Astrocyte (in vitro differentiated cells and primary cell): ENCODE results near the gene GFER. TPM values are rescaled to one million over a fixed set of nuclear protein-coding genes. Genes with fewer than 3 reads are reported as not detected.

Experiments used
- DNase-seq: peaks from one replicate; pipeline ENCODE4 v3.0.0-alpha.2; 2010; ENCODE audit warnings: low read depth
- FAIRE-seq: peaks from 2 replicates; lab custom pipeline; 2011; peaks lifted over from hg19 to GRCh38; lab: Jason Lieb, UNC
- H2AFZ ChIP-seq: 2 replicates; pipeline ENCODE4 v1.6.0; 2012; ENCODE audit warnings: low read depth, low read length, inconsistent platforms
- H3K27ac ChIP-seq: 2 replicates; pipeline ENCODE4 v1.5.1; 2011; ENCODE audit warnings: low read depth, low read length, inconsistent platforms
- H3K27me3 ChIP-seq: 2 replicates; pipeline ENCODE4 v1.6.0; 2011; ENCODE audit warnings: low read length, inconsistent platforms; ENCODE audit not compliant: insufficient read depth
- H3K36me3 ChIP-seq: 2 replicates; pipeline ENCODE4 v1.5.1; 2011; ENCODE audit warnings: low read length, inconsistent platforms; ENCODE audit not compliant: insufficient read depth
- H3K4me1 ChIP-seq: 2 replicates; pipeline ENCODE4 v1.5.1; 2011; ENCODE audit warnings: low read length, inconsistent platforms; ENCODE audit not compliant: insufficient read depth
- H3K4me2 ChIP-seq: 2 replicates; pipeline ENCODE4 v1.6.0; 2012; ENCODE audit warnings: low read length, inconsistent platforms
- H3K4me3 ChIP-seq: 2 replicates; pipeline ENCODE4 v1.5.1; 2011; ENCODE audit warnings: low read depth, mild to moderate bottlenecking, low read length, inconsistent platforms; ENCODE audit not compliant: insufficient read depth
- H3K79me2 ChIP-seq: 2 replicates; pipeline ENCODE4 v1.6.0; 2012; ENCODE audit warnings: mild to moderate bottlenecking, low read length, inconsistent platforms; ENCODE audit not compliant: insufficient read depth
- H3K9ac ChIP-seq: 2 replicates; pipeline ENCODE4 v1.6.0; 2012; ENCODE audit warnings: mild to moderate bottlenecking, low read length, inconsistent platforms
- H3K9me3 ChIP-seq: 2 replicates; pipeline ENCODE4 v1.5.1; 2012; ENCODE audit warnings: low read depth, mild to moderate bottlenecking, low read length, inconsistent platforms; ENCODE audit not compliant: insufficient read depth
- H4K20me1 ChIP-seq: 2 replicates; pipeline ENCODE4 v1.6.0; 2012; ENCODE audit warnings: low read length, inconsistent platforms; ENCODE audit not compliant: insufficient read depth
- H3K27ac Mint-ChIP-seq: one replicate; pipeline ENCODE4 v1.8.0; 2021; ENCODE audit warnings: mild to moderate bottlenecking, mixed read lengths; ENCODE audit not compliant: unreplicated experiment
- H3K27me3 Mint-ChIP-seq: one replicate; pipeline ENCODE4 v1.8.0; 2021; ENCODE audit warnings: low read depth, mixed read lengths; ENCODE audit not compliant: unreplicated experiment
- H3K36me3 Mint-ChIP-seq: one replicate; pipeline ENCODE4 v1.8.0; 2021; ENCODE audit warnings: low read depth, mixed read lengths; ENCODE audit not compliant: unreplicated experiment
- H3K4me1 Mint-ChIP-seq: one replicate; pipeline ENCODE4 v1.8.0; 2021; ENCODE audit warnings: low read depth, mixed read lengths; ENCODE audit not compliant: unreplicated experiment
- H3K4me3 Mint-ChIP-seq: one replicate; pipeline ENCODE4 v1.8.0; 2021; ENCODE audit warnings: mild to moderate bottlenecking, moderate library complexity, mixed read lengths; ENCODE audit not compliant: unreplicated experiment
- H3K9me3 Mint-ChIP-seq: one replicate; pipeline ENCODE4 v1.8.0; 2021; ENCODE audit warnings: mild to moderate bottlenecking, mixed read lengths; ENCODE audit not compliant: unreplicated experiment
- EZH2 ChIP-seq: IDR thresholded peaks from 2 replicates; pipeline ENCODE4 v1.6.1; 2012; ENCODE audit warnings: mild to moderate bottlenecking, low read length, inconsistent platforms; ENCODE audit not compliant: insufficient read depth
- total RNA-seq: library from RNA; stranded (reverse); gene quantifications from 2 replicates; pipeline ENCODE4 v1.2.1, GENCODE V29; 2021
- TF ChIP-seq, protein P1 (sequence below): IDR thresholded peaks from 2 replicates; pipeline ENCODE4 v1.5.1; 2011; ENCODE audit warnings: low read depth, mild to moderate bottlenecking, inconsistent platforms, low read length, moderate library complexity; ENCODE audit not compliant: insufficient read depth

Gene GFER
- total RNA-seq, 1 donor from 2014 or later: 30.4 TPM

GRCh38 chr16:2025878-2026460, 42.0 kb downstream of the GFER start:
- Histone ChIP-seq H3K4me2 (peak overlapping the region; percentile 77), H3K9ac (peak overlapping the region; percentile 64), H2AFZ (peak overlapping the region; percentile 66), H3K27ac (no peak overlapping the region), H4K20me1 (peaks cover 23% of the 10 kb centered on the region), H3K9me3 (no peaks in the 10 kb centered on the region), H3K27me3 (no peaks in the 10 kb centered on the region), H3K4me1 (peaks cover 18% of the 10 kb centered on the region), H3K4me3 (peak overlapping the region; percentile 17), H3K79me2 (peaks cover 27% of the 10 kb centered on the region), H3K36me3 (no peaks in the 10 kb centered on the region)
- no peak for DNase-seq
- peaks cover 7% of the 10 kb centered on the region for H3K4me1 Mint-ChIP-seq
- no peaks in the 10 kb centered on the region for H3K36me3 Mint-ChIP-seq
- H3K4me3 Mint-ChIP-seq: peak overlapping the region; percentile 77
- peaks cover 4% of the 10 kb centered on the region for H3K27me3 Mint-ChIP-seq
- no peak overlapping the region for H3K27ac Mint-ChIP-seq
- no peak for FAIRE-seq
- H3K9me3 Mint-ChIP-seq: no peaks in the 10 kb centered on the region
- no peak for TF ChIP-seq EZH2
- TF ChIP-seq, protein P1, sequence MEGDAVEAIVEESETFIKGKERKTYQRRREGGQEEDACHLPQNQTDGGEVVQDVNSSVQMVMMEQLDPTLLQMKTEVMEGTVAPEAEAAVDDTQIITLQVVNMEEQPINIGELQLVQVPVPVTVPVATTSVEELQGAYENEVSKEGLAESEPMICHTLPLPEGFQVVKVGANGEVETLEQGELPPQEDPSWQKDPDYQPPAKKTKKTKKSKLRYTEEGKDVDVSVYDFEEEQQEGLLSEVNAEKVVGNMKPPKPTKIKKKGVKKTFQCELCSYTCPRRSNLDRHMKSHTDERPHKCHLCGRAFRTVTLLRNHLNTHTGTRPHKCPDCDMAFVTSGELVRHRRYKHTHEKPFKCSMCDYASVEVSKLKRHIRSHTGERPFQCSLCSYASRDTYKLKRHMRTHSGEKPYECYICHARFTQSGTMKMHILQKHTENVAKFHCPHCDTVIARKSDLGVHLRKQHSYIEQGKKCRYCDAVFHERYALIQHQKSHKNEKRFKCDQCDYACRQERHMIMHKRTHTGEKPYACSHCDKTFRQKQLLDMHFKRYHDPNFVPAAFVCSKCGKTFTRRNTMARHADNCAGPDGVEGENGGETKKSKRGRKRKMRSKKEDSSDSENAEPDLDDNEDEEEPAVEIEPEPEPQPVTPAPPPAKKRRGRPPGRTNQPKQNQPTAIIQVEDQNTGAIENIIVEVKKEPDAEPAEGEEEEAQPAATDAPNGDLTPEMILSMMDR: no peak

GRCh38 chr16:2026461-2027023, 42.5 kb downstream of the GFER start, which contains the start of gene NHERF2:
Gene NHERF2, plus strand, starts transcription at chr16:2026902. Its CDS starts 104 bp downstream, at chr16:2027006.
- H3K36me3 Mint-ChIP-seq: no peaks in the 10 kb centered on the region
- Histone ChIP-seq H3K4me3 (peak within 1 kb of the TSS; percentile 69), H3K36me3 (no peaks in the 10 kb centered on the region), H3K4me2 (peak within 1 kb of the TSS; percentile 95), H3K9ac (peak within 1 kb of the TSS; percentile 65), H3K27ac (no peak within 1 kb of the TSS), H4K20me1 (peaks cover 23% of the 10 kb centered on the region), H3K27me3 (no peaks in the 10 kb centered on the region), H2AFZ (peak within 1 kb of the TSS; percentile 66), H3K9me3 (no peaks in the 10 kb centered on the region), H3K79me2 (peaks cover 27% of the 10 kb centered on the region), H3K4me1 (peaks cover 18% of the 10 kb centered on the region)
- peak within 1 kb of the TSS; percentile 66 for H3K27ac Mint-ChIP-seq
- H3K4me1 Mint-ChIP-seq: peaks cover 7% of the 10 kb centered on the region
- no peak for TF ChIP-seq EZH2
- TF ChIP-seq, protein P1: no peak
- H3K4me3 Mint-ChIP-seq: peak within 1 kb of the TSS; percentile 96
- H3K27me3 Mint-ChIP-seq: peaks cover 2% of the 10 kb centered on the region
- H3K9me3 Mint-ChIP-seq: no peaks in the 10 kb centered on the region
- DNase-seq (no peak), FAIRE-seq (no peak)
